Fibroblast of the aortic adventitia (primary cell): Measurements from ENCODE around the gene DYRK1A. TPM values are rescaled to one million over a fixed set of nuclear protein-coding genes. Genes with fewer than 3 reads are reported as not detected.

Source experiments
- DNase-seq: peaks from one replicate; pipeline ENCODE4 v3.0.0-alpha.2; 2010; ENCODE audit warnings: low read depth
- H3K4me3 ChIP-seq: 2 replicates; pipeline ENCODE4 v1.5.1; 2011; ENCODE audit warnings: low read depth, mild to moderate bottlenecking, control low read depth, low read length, moderate library complexity
- total RNA-seq: library from RNA; depleted of rRNA; stranded (reverse); fragments of >200 nt; gene quantifications from 2 replicates; pipeline ENCODE4 v1.2.3, GENCODE V29; 2012; ENCODE audit warnings: low replicate concordance
- TF ChIP-seq, protein P1 (sequence below): IDR thresholded peaks from 2 replicates; pipeline ENCODE4 v1.5.1; 2011; ENCODE audit warnings: mild to moderate bottlenecking, low read length, control low read depth, inconsistent platforms; ENCODE audit not compliant: insufficient read depth

The DYRK1A gene
- total RNA-seq, 1 donor: 80.2 TPM

- TF ChIP-seq, protein P1, sequence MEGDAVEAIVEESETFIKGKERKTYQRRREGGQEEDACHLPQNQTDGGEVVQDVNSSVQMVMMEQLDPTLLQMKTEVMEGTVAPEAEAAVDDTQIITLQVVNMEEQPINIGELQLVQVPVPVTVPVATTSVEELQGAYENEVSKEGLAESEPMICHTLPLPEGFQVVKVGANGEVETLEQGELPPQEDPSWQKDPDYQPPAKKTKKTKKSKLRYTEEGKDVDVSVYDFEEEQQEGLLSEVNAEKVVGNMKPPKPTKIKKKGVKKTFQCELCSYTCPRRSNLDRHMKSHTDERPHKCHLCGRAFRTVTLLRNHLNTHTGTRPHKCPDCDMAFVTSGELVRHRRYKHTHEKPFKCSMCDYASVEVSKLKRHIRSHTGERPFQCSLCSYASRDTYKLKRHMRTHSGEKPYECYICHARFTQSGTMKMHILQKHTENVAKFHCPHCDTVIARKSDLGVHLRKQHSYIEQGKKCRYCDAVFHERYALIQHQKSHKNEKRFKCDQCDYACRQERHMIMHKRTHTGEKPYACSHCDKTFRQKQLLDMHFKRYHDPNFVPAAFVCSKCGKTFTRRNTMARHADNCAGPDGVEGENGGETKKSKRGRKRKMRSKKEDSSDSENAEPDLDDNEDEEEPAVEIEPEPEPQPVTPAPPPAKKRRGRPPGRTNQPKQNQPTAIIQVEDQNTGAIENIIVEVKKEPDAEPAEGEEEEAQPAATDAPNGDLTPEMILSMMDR: no peak
- H3K4me3 ChIP-seq: no peak overlapping the region
- DNase-seq: no peak
Observed at GRCh38 chr21:37554661-37555379, 188.2 kb downstream of the DYRK1A start.

DNA sequence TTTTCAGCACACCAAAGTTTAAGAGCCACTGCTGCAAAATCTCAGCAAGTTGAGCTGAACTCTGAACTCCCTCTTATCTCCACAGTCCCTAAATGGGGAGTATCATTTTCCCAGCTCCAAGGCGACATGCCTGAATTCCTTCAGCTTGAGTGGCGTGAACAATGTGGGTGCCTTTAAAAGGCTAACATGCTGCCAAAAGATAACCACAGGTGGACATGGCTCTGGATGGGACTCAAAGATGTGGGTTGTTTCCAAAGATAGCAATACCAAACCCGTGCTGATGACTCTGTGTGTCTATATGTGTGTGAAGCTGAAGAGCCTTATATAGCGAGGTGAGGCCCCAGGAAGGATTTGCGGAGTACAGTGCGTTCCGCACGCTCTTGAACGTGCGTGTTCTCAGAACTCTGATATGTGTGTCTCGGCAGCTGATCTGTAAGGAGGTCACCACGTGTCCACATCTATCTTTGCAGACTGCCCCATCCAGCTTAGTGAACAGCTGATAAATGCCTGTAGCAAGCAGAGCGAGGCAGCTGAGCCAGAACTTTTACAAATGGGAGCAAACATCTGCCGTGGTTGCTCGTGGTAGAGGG lies 189.2 kb downstream of the DYRK1A start:
- TF ChIP-seq, protein P1: no peak
- no peak for DNase-seq
- no peak overlapping the region for H3K4me3 ChIP-seq

DNA sequence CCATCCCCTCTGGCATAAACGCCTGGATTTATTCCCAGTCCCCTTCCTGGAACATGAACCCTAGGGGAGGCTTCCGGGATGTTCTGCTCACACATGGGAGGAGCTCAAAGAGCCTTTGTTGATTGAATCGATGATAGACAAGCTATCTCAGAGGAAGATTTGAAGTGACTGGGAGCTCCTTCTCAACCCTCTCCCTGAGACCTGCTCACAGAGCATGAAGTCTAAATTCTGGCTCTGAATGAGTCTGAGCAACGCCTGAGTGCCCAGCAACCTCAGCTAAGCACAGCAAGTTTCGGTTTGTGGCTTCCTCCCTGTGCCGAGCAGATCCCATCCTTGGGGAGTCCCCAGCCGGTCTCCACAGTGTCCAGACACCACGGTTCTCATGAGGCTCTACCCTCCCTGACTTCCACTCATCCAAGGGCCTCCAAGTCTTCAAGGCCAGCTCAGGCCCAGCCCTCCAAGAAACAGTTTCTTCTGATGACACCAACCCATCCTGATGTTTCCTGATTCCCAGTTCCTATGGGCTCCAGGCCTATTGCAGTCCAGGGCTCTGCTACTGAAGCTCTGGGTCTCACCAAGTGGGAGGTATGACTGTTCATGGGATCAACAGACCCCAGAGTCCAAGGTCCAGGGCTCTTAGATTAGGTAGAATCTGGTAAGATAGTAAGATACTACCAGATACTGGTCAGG lies 190.8 kb downstream of the DYRK1A start:
- TF ChIP-seq, protein P1: no peak
- no peak for DNase-seq
- no peak overlapping the region for H3K4me3 ChIP-seq

- no peak for DNase-seq
- TF ChIP-seq, protein P1: no peak
- no peak overlapping the region for H3K4me3 ChIP-seq
Observed at GRCh38 chr21:37558676-37559211, 192.2 kb downstream of the DYRK1A start.

- DNase-seq: no peak
- no peak overlapping the region for H3K4me3 ChIP-seq
- TF ChIP-seq, protein P1: no peak
Observed at GRCh38 chr21:37560385-37560784, 193.8 kb downstream of the DYRK1A start.

DNA sequence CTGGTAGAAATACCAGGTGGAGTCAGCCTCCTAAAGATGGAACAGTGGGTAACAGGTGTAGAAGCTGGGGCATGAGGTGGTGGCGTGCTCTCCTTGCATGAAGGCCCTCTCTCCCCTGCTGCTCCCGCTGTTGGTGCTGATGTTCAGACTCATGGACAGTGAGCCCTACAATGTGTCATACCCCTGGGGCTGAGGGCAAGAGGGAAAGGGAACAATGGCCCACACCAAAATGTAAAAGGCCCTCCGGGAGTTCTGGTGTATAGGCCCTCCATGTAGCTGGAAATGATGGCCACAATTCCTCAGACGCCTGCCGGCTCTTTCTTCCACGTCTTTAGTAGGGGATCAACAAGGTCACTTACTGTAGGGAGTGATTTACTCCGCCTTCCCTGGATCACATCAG lies 194.9 kb downstream of the DYRK1A start:
- TF ChIP-seq, protein P1: no peak

More for the DNA sequence above, 194.9 kb downstream of the DYRK1A start:
- no peak for DNase-seq
- H3K4me3 ChIP-seq: no peak overlapping the region
